GM18951 (cell line): ENCODE results near the gene ERAP2.
"Not testable (repeated sequence)": the region's sequence is repeated elsewhere in the genome, so short reads cannot be mapped to it uniquely, and the experiment has no call there.

Experiments used
- POLR2A ChIP-seq: IDR thresholded peaks from 4 replicates; pipeline ENCODE4 v1.6.1; 2011; ENCODE audit warnings: mild to moderate bottlenecking; ENCODE audit not compliant: insufficient read length, insufficient read depth; ENCODE audit errors: extremely low read depth
- in situ Hi-C: fragments of 300-500 bp; cut with MboI; formaldehyde crosslinking; loops from one replicate; pipeline ENCODE4 v1.12.0; 2022; ENCODE audit warnings: low sequenced_read_pairs, mixed read lengths, inconsistent platforms; ENCODE audit not compliant: unreplicated experiment

ERAP2 gene

DNA sequence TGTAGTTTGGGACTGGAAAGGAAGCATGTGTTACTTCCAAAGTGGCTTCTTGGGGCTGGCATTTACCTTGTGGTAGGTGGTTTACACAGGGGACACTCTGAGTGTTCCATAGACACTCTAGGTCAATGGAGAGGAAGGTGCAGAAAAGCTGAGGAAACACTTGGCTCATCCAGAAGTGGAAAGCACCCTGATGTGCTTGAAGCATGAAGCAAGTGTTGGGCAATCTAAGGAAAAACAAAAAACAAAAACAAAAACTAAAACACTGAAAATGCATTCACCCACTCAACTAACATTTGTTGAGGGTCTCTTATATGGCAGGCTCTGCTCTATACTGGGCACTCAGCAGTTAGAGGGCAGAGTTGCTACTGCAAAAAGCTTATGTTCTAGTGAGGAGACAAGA is 2.9 kb upstream of the ERAP2 start:
- TF ChIP-seq POLR2A, result no peak
- in situ Hi-C loops, result no loop called here

DNA sequence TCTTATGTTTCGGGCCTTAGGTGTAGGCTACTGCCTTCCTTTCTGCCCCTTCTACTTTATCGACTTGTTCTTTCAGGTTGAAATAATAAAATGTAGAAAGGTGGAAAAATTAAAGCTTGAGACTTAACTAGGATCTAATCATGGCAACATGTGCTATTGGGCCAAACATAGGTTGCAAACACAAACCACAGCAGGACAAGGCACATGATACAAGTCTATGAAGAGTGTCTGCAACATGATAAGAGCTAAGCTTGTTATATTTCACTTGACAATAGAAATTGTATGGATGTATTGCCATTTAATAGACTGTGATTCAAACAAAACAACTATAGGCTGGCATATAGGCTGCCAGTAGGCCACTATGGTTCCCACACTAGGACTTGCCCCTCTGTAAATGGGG is 1.7 kb upstream of the ERAP2 start:
- no peak for TF ChIP-seq POLR2A
- in situ Hi-C loops, result no loop called here

DNA sequence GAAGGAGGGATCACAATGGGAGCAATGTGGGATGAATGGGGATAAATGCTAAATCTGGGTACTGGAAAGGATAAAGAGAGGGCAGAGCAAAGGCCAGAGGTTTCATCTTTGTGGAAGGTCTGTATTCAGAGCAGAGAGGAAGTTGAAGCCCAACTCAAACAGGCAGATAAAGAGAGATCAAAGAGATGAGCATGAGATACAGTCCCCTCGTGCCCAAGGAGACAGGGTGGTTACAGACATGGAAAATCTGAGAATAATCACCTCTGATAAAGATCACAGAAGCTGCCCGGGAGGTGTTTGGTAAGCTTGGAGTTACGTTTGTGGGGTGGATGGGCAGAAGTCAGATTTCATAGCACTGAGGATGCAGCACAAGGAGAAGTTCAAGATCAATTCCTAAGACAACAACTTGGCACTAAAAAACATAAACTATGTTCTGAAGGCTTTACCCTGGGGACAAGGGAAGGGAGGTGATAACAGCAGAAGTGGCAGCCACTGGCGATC is 459 bp upstream of the ERAP2 start:
- TF ChIP-seq POLR2A, result no peak
- in situ Hi-C loops, result no loop called here

DNA sequence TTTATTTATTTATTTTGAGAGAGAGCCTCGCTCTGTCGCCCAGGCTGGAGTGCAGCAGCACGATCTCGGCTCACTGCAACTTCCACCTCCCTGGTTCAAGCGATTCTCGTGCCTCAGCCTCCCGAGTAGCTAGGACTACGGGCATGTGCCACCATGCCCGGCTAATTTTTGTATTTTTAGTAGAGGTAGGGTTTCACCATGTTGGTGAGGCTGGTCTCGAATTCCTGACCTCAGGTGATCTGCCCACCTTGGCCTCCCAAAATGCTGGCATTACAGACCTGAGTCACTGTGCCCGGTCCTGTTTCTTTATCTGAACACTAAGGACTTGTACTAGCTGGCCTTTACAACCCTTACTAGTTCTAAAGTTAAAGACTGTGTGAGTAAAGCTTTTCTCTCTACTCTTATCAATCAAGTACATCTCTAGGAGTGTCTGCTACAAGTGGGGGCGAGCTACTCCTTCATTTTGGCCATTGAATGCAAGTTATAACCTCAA is 723 bp downstream of the ERAP2 start:
- in situ Hi-C loops, result not testable (repeated sequence)

DNA sequence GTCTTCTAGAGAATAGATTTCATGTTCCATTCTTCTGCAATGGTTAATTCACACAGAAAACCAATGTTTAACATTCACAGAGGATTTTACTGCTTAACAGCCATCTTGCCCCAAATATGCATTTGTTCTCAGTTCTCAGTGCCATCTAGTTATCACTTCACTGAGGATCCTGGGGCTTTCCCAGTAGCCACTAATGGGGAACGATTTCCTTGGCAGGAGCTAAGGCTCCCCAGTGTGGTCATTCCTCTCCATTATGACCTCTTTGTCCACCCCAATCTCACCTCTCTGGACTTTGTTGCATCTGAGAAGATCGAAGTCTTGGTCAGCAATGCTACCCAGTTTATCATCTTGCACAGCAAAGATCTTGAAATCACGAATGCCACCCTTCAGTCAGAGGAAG is 3.4 kb downstream of the ERAP2 start:
- no peak for TF ChIP-seq POLR2A
- in situ Hi-C loops, result no loop called here

DNA sequence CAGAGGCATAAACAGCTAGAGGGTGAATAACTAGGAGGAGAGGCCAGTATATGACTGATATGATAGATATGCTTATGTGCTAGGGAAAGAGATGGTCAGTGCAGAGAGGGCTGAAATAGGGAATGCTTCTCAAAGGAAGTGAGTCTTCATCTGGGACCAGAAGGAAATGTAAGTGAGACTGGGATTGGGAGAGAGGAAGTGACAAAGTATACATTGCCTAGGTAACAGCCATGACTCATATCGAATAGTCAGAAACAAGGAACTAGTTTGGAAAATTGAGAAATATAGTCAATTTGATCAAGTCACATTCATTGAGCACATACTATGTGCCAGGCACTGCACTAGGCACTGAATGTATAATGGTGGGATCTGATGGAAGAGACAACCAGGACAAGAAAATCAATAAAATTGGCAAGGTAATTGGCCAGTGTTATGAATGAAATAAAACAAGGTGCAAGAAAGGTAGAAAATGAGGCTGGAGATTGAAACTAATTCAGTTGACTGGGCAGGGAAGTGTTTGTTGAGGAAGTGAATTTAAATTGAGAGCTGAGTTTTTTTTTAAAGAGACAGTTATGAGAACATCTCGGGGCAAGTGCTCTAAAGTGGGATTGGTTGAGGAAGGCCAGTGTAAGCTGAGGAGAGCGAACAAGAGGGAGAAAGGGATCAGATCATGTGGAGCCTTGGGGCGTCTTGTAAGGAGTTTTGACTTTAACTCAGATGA is 4.3 kb downstream of the ERAP2 start:
- no peak for TF ChIP-seq POLR2A
- in situ Hi-C loops, result no loop called here

DNA sequence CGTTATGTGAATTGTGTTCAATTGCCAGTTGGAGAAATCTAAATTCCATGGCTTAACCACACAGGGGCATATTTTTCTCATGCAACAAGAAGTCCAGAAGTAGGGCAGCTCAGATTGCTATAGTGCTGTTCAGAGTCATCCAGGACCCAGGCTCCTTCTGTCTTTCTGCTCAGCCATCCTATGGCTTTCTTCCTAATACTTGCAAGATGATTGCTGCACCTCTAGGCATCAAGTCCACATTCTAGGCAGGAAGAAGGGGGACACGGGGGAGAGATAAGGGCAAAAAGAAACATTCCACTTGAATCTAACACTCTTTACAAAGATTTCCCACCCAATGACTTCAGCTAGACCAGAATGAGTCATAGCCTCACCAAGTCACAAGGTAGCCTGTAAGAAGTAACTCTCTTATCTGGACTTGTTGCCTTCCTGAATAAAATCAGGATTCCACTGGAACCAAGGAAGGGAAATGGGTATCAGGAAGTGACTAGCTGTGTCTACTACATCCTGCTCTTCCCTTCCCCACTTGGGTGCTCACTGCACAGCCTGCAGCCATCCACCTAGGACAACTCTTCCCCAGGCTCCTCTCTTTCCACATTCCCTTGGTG is 5.3 kb downstream of the ERAP2 start:
- in situ Hi-C loops, result no loop called here
- TF ChIP-seq POLR2A, result no peak

DNA sequence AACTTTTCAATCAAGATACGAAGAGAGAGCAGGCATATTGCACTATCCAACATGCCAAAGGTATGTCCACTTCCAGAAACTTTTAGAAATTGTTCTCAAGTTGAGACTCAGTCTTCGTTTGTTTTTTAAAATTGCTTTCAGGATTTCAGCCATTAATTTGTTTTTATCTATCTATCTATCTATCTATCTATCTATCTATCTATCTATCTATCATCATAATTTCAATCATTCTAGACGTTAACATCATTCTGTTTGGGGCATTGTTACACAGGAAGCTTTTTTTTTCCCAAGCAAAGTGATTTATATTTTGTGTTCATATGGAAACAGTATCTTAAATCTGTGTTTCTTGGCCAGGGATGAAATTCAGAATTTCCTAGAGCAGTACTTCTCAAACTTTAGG is 7.6 kb downstream of the ERAP2 start:
- in situ Hi-C loops, result no loop called here

DNA sequence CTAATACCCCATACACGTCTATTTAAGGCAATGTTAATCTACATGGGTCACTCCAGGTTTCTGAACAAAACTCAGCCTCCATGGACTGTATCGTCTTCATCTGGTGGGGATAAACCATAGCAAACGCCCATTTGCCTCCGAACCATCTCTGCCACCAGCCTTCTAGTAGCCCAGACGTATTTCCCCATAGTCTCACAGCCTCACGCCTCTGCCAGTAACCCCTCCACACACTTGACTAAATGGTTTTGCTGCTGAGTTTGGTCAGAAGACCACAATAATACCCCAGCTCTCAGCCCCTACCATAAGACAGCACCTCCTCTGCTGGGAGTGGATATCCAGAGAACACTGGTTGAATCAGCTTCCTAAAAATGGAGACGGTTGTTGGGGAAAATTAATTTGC is 8.7 kb downstream of the ERAP2 start:
- in situ Hi-C loops, result no loop called here
- no peak for TF ChIP-seq POLR2A

More for the DNA sequence above, 7.6 kb downstream of the ERAP2 start:
- no peak for TF ChIP-seq POLR2A

DNA sequence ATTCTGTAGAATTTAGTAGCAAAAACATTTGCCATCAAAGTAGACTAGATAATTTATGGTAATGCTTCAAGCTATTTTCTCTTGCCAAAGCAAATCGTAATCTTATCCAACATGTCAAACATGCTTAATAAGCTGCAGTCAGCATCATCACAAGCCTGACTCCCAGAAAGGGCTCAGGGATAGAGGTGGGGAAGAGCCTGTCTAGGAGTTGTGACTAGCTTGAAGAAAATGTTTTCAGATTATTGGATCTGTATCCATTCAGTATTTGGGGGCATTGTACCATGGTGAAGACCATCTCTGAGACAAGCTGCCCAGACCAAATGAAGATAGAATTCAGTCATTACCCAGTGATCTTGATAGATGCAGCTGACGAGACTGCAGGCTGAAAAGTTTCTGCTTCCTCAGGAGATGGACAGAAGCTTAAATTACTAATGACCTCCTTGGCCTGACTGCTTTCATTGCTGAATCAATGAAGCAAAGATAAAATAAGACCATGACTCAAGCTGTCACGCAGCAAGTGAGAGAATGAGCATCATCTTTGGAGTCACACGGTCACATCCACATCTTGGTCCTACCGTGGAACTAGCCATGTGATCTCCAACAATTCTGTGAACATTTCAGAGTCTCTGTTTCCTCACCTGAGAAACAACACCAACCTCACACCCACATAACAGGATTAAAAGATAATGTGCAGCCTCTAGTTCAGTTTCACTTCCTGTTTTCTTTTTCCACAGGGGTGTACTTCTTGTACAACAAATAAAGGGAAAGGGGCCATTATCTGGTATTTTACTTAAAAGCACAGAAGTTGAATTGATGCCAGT is 9.4 kb downstream of the ERAP2 start:
- TF ChIP-seq POLR2A, result no peak
- in situ Hi-C loops, result no loop called here

DNA sequence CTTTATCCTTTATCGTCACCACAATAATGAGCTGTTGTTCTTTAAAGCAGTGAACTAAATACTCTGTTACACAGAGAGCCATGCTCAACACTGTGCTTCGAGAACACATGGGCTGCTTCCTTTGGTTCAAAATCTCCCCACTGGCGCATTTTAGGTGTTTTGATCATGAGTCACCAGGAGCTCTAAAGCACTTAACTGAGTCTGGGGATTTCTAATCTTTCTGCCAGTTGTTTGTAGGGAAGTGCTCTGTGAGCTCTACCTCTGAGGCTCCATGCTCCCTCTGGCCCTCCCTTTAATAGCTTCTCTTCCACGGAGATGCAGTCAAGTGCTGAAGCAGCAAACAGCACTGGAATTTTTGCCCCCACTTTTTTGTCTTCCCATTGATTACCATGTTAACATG is 17.0 kb downstream of the ERAP2 start:
- no peak for TF ChIP-seq POLR2A
- in situ Hi-C loops, result no loop called here

DNA sequence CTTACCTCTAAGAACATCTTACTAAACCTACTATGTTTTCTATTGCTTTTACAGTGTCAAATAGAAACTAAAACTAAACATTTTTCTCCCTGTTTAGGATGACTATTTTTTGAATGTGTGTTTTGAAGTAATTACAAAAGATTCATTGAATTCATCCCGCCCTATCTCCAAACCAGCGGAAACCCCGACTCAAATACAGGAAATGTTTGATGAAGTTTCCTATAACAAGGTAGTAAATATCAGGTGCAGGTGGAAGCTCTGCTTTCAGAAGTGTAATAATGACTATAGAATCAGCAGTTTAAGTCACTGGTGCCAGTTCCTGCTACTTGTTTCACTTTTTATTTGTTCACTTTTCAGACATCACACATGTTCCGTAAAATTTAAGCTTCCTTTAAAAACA is 20.0 kb downstream of the ERAP2 start:
- in situ Hi-C loops, result no loop called here
- TF ChIP-seq POLR2A, result no peak

DNA sequence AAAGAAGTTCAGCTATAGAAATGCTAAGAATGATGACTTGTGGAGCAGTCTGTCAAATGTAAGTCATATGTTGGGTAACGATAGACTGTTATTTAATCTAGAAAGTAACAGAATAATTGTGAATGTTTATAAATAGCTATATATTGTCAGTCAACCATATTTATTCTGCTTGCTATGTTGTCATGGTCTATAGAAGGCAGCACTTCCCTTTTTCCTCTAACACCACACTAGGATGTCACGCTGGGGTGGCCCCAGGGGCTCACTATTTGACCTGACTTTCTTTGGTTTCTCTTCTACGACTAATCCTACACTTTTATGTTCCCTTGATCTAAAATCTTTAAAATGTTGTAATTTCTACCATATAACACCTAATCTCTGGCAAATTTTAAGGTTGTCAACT is 20.5 kb downstream of the ERAP2 start:
- in situ Hi-C loops, result no loop called here
- no peak for TF ChIP-seq POLR2A

DNA sequence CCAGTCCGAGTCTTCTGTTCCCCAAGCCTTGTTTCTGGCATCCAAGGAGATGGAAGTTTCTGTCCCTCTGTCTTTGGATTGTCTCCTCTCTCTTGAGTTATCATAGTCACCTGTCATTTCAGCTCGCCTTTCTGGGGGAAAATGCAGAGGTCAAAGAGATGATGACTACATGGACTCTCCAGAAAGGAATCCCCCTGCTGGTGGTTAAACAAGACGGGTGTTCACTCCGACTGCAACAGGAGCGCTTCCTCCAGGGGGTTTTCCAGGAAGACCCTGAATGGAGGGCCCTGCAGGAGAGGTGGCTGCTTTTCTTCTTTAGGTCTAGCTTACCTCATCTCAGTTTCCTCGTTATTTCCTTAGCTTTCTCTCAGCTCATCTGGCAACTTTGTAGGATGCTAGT is 25.1 kb downstream of the ERAP2 start:
- in situ Hi-C loops, result no loop called here
- TF ChIP-seq POLR2A, result no peak

DNA sequence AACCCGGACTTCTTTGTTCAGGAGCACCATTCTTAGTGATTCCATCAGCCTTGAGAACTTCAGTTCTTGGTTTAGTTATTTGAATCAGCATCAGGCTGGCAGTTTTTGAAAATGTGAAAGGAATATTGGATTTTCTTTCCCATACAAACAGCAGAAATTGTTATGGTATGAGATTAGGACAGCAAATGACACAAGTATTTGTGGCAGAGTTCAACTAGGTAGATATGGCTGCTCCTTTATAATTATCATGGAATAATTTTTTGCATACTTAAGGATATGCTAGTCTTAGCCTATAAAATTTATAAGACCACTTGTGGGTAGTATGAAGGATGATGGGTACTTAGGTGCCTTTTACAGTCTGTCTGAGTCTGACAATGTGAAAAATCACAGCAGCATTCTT is 25.5 kb downstream of the ERAP2 start:
- in situ Hi-C loops, result no loop called here
- no peak for TF ChIP-seq POLR2A
